GM21786 (cell line): Measurements from ENCODE around the gene SAP25.
A peak's percentile ranks its signal among the peaks of the same experiment; 100 is the strongest.
"Not testable (repeated sequence)": the region's sequence is repeated elsewhere in the genome, so short reads cannot be mapped to it uniquely, and the experiment has no call there.

Source experiments
- ATAC-seq: cut with Tn5 transposase; IDR thresholded peaks from one replicate; pipeline ENCODE4 v1.9.1; 2021; ENCODE audit not compliant: unreplicated experiment

SAP25 gene

GRCh38 chr7:100576384-100576993 lies 2.8 kb upstream of the SAP25 start:
- ATAC-seq, result no peak

GRCh38 chr7:100575746-100576383 lies 2.2 kb upstream of the SAP25 start:
- ATAC-seq, result no peak

- ATAC-seq, result no peak
Measured at GRCh38 chr7:100575206-100575631, 1.5 kb upstream of the SAP25 start.

GRCh38 chr7:100574362-100575205 lies 884 bp upstream of the SAP25 start:
- ATAC-seq, result no peak

- ATAC-seq, result no peak
Measured at GRCh38 chr7:100572949-100573675, 588 bp downstream of the SAP25 start.

- ATAC-seq, result no peak
Measured at GRCh38 chr7:100572281-100572948, 1.3 kb downstream of the SAP25 start.

GRCh38 chr7:100571829-100572116 lies 1.9 kb downstream of the SAP25 start:
- no peak for ATAC-seq

GRCh38 chr7:100570954-100571828 lies 2.5 kb downstream of the SAP25 start:
- no peak for ATAC-seq

GRCh38 chr7:100568896-100569844 lies 4.5 kb downstream of the SAP25 start:
- peak; percentile 53 for ATAC-seq

- ATAC-seq, result no peak
Measured at GRCh38 chr7:100568176-100568895, 5.4 kb downstream of the SAP25 start.

- no peak for ATAC-seq
Measured at GRCh38 chr7:100567751-100568175, 5.9 kb downstream of the SAP25 start.

GRCh38 chr7:100567031-100567730 lies 6.5 kb downstream of the SAP25 start:
- ATAC-seq, result no peak

GRCh38 chr7:100566018-100566531 lies 7.6 kb downstream of the SAP25 start:
- no peak for ATAC-seq

- ATAC-seq, result no peak
Measured at GRCh38 chr7:100565133-100565571, 8.5 kb downstream of the SAP25 start.

- not testable (repeated sequence) for ATAC-seq
Measured at GRCh38 chr7:100564405-100564804, 9.3 kb downstream of the SAP25 start.

- no peak for ATAC-seq
Measured at GRCh38 chr7:100563809-100564400, 9.8 kb downstream of the SAP25 start.

GRCh38 chr7:100563100-100563564 lies 10.6 kb downstream of the SAP25 start:
- no peak for ATAC-seq
